VCaP (cell line): ENCODE data around the gene HERC2.

Experiments used
- H3K27ac ChIP-seq: fragments of 450-650 bp; 2 replicates; pipeline ENCODE4 v1.5.1; 2017
- TF ChIP-seq, protein P1 (sequence below): fragments of 450-650 bp; conservative IDR thresholded peaks from 2 replicates; pipeline ENCODE4 v1.5.1; 2017; ENCODE audit warnings: mild to moderate bottlenecking, moderate library complexity

HERC2 gene

DNA sequence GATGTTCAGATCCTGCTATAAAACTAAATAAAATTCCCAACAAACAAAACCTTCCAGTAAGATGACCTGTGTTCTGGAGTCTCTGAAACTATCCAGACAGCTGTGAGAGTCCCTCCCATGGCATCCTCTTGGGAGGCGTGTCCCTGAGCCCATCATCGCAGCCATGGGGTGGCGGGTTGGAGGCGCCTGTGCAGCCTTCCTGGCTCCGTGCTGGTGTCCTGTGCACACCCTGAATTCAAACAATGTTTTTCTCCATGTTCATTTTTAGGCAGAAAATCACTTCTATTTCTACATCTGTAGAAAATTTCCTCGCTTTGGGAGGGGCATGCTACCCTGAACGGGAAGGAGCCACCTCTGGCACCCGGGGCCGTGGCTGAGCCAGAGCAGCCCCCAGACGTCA lies 203.4 kb downstream of the HERC2 start:
- H3K27ac ChIP-seq: no peak overlapping the region
- TF ChIP-seq, protein P1, sequence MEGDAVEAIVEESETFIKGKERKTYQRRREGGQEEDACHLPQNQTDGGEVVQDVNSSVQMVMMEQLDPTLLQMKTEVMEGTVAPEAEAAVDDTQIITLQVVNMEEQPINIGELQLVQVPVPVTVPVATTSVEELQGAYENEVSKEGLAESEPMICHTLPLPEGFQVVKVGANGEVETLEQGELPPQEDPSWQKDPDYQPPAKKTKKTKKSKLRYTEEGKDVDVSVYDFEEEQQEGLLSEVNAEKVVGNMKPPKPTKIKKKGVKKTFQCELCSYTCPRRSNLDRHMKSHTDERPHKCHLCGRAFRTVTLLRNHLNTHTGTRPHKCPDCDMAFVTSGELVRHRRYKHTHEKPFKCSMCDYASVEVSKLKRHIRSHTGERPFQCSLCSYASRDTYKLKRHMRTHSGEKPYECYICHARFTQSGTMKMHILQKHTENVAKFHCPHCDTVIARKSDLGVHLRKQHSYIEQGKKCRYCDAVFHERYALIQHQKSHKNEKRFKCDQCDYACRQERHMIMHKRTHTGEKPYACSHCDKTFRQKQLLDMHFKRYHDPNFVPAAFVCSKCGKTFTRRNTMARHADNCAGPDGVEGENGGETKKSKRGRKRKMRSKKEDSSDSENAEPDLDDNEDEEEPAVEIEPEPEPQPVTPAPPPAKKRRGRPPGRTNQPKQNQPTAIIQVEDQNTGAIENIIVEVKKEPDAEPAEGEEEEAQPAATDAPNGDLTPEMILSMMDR: no peak

DNA sequence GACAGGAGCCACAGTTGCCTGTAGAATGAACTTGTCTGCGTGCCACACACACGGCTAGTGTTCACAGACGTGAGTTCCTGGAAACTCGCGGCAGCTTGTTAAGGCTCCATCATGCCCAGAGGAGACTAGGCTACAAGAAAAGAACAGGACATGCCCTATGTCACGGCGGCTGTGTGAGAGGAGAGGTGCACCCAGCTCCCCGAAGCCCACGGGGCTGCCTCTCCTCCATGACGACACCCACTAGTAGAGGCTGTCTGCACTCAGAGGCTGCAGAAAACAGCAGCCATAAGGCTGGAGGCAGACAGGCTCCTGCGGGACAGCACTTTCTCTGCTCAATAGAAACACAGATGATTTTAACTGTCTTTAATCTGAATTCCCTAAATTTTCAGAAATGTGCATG lies 203.9 kb downstream of the HERC2 start:
- TF ChIP-seq, protein P1: no peak
- no peak overlapping the region for H3K27ac ChIP-seq

- TF ChIP-seq, protein P1: no peak
Measured at GRCh38 chr15:28117432-28117990, 204.5 kb downstream of the HERC2 start.

GRCh38 chr15:28116521-28117431 lies 205.2 kb downstream of the HERC2 start:
- H3K27ac ChIP-seq: no peak overlapping the region
- TF ChIP-seq, protein P1: no peak

More at GRCh38 chr15:28117432-28117990, 204.5 kb downstream of the HERC2 start:
- H3K27ac ChIP-seq: no peak overlapping the region

- H3K27ac ChIP-seq: no peak overlapping the region
- TF ChIP-seq, protein P1: no peak
Measured at GRCh38 chr15:28115871-28116270, 206.1 kb downstream of the HERC2 start.

DNA sequence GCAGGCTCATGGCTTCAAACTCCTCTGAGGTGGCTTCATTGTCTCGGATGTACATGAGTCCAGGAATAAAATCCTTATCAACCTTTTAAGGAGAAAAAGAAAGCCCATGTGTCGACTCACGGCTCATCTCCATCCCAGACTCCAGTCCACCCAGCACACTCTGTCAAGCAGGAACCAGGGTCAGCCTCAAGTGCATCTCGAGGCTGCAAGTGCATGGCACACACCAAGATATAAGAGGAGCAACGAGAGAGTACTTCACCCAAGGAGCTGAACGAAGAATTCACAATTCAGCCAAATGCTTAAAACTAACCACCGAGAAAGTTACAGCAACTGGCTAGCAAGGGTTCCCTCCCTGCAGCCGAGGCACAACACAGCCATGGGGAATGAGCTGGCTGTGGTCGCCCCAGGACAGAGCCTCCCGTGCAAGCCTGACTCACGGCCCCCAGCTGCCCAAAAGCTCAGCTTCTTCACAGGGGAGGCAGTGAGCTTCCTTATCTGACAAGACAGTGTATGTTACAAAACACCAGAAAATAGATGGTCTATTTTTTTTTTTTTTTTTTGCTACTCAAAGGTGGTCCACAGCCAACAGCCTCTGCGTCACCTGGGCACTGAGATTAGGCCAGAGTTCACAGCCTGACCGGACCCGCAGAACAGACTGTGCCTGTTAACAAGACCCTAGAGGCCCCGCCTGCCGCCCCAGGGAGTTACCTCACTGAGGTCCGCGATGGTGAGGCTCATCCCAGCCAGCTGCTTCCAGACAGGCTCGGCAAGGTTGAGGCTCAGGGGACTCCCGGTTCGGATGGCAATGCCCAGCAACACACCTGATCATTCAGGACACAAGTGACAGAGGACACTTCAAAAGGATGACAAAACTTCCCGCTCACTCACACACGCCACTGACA lies 207.0 kb downstream of the HERC2 start:
- no peak overlapping the region for H3K27ac ChIP-seq
- TF ChIP-seq, protein P1: no peak

DNA sequence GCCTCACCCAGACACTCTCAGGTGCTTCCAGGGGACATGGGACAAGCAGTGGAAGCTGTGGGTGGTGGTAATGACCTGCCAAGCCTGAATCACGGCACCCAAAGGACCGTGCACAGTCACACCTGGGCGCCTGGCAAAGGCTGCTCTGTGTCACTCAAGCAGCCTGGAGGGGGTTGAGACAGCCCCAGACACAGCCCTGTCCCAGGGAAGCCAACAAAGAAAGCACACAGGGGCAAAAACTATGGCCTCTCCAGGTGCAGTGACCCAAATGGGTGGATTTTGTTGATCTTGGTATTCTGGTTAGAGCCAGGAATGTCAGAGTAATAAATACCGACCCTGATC lies 207.9 kb downstream of the HERC2 start:
- no peak overlapping the region for H3K27ac ChIP-seq
- TF ChIP-seq, protein P1: no peak
